Measurements from ENCODE around the gene NFILZ.
"Not testable (repeated sequence)": the region's sequence is repeated elsewhere in the genome, so short reads cannot be mapped to it uniquely, and the experiment has no call there.

NFILZ gene

GRCh38 chr19:8615813-8616596, 14.4 kb upstream of the NFILZ start:
- Histone ChIP-seq H3K4me3 (ENCODE audit: low read depth in 1 of 2, low read length in 2 of 2) (no peak overlapping the region), H3K36me3 (ENCODE audit: insufficient read depth, low read length) (no peaks in the 10 kb centered on the region), H2AFZ (ENCODE audit: low read depth, low read length) (no peak overlapping the region), H3K4me2 (ENCODE audit: insufficient read depth, low read length) (no peak overlapping the region), H3K27ac (ENCODE audit: low read length) (no peak overlapping the region), H4K20me1 (ENCODE audit: insufficient read depth, low read length) (no peaks in the 10 kb centered on the region), H3K9ac (ENCODE audit: low read depth, low read length) (no peak overlapping the region), H3K9me3 (ENCODE audit: insufficient read depth, low read length, severe bottlenecking) (no peaks in the 10 kb centered on the region), H3K27me3 (ENCODE audit: insufficient read depth, low read length, poor library complexity) (no peaks in the 10 kb centered on the region), H3K79me2 (ENCODE audit: insufficient read depth, low read length) (no peaks in the 10 kb centered on the region), H3K4me1 (ENCODE audit: insufficient read depth, low read length) (no peaks in the 10 kb centered on the region)
- ATAC-seq (ENCODE audit: insufficient read depth, low read depth) (no peak), DNase-seq (peak; percentile 63)
- TF ChIP-seq CTCF (IDR thresholded peaks at IDR 0.05; ENCODE audit: borderline replicate concordance, extremely low read depth, low read length, poor library complexity, severe bottlenecking) = peak; percentile 92
- TF ChIP-seq EZH2 (IDR thresholded peaks at IDR 0.05; ENCODE audit: borderline replicate concordance, low read depth, low read length, severe bottlenecking) = no peak

GRCh38 chr19:8616861-8617260, 13.6 kb upstream of the NFILZ start:
- Histone ChIP-seq H3K9me3 (ENCODE audit: insufficient read depth, low read length, severe bottlenecking) (no peaks in the 10 kb centered on the region), H2AFZ (ENCODE audit: low read depth, low read length) (no peak overlapping the region)
- TF ChIP-seq EZH2 (IDR thresholded peaks at IDR 0.05; ENCODE audit: borderline replicate concordance, low read depth, low read length, severe bottlenecking) (no peak), CTCF (IDR thresholded peaks at IDR 0.05; ENCODE audit: borderline replicate concordance, extremely low read depth, low read length, poor library complexity, severe bottlenecking) (no peak)

GRCh38 chr19:8617325-8617724, 13.1 kb upstream of the NFILZ start:
- not testable (repeated sequence) for H4K20me1 ChIP-seq (ENCODE audit: insufficient read depth, low read length); H3K4me1 ChIP-seq (ENCODE audit: insufficient read depth, low read length); H3K4me2 ChIP-seq (ENCODE audit: insufficient read depth, low read length); H3K36me3 ChIP-seq (ENCODE audit: insufficient read depth, low read length); H3K9ac ChIP-seq (ENCODE audit: low read depth, low read length); H3K4me3 ChIP-seq (ENCODE audit: low read depth in 1 of 2, low read length in 2 of 2); H3K79me2 ChIP-seq (ENCODE audit: insufficient read depth, low read length); DNase-seq; H3K27ac ChIP-seq (ENCODE audit: low read length); ATAC-seq (ENCODE audit: insufficient read depth, low read depth); H3K9me3 ChIP-seq (ENCODE audit: insufficient read depth, low read length, severe bottlenecking); H2AFZ ChIP-seq (ENCODE audit: low read depth, low read length); H3K27me3 ChIP-seq (ENCODE audit: insufficient read depth, low read length, poor library complexity)

More at GRCh38 chr19:8616861-8617260, 13.6 kb upstream of the NFILZ start:
- Histone ChIP-seq H3K4me1 (ENCODE audit: insufficient read depth, low read length) (no peaks in the 10 kb centered on the region), H3K79me2 (ENCODE audit: insufficient read depth, low read length) (no peaks in the 10 kb centered on the region), H3K4me2 (ENCODE audit: insufficient read depth, low read length) (no peak overlapping the region), H3K27ac (ENCODE audit: low read length) (no peak overlapping the region), H4K20me1 (ENCODE audit: insufficient read depth, low read length) (no peaks in the 10 kb centered on the region), H3K27me3 (ENCODE audit: insufficient read depth, low read length, poor library complexity) (no peaks in the 10 kb centered on the region), H3K9ac (ENCODE audit: low read depth, low read length) (no peak overlapping the region), H3K4me3 (ENCODE audit: low read depth in 1 of 2, low read length in 2 of 2) (no peak overlapping the region), H3K36me3 (ENCODE audit: insufficient read depth, low read length) (no peaks in the 10 kb centered on the region)
- ATAC-seq (ENCODE audit: insufficient read depth, low read depth) (no peak), DNase-seq (no peak)

GRCh38 chr19:8617984-8618383, 12.4 kb upstream of the NFILZ start:
- Histone ChIP-seq H2AFZ (ENCODE audit: low read depth, low read length) (no peak overlapping the region), H3K27me3 (ENCODE audit: insufficient read depth, low read length, poor library complexity) (no peaks in the 10 kb centered on the region), H3K9ac (ENCODE audit: low read depth, low read length) (no peak overlapping the region), H3K9me3 (ENCODE audit: insufficient read depth, low read length, severe bottlenecking) (no peaks in the 10 kb centered on the region), H3K27ac (ENCODE audit: low read length) (no peak overlapping the region), H3K36me3 (ENCODE audit: insufficient read depth, low read length) (no peaks in the 10 kb centered on the region), H4K20me1 (ENCODE audit: insufficient read depth, low read length) (no peaks in the 10 kb centered on the region), H3K4me1 (ENCODE audit: insufficient read depth, low read length) (no peaks in the 10 kb centered on the region), H3K79me2 (ENCODE audit: insufficient read depth, low read length) (no peaks in the 10 kb centered on the region), H3K4me2 (ENCODE audit: insufficient read depth, low read length) (no peak overlapping the region), H3K4me3 (ENCODE audit: low read depth in 1 of 2, low read length in 2 of 2) (no peak overlapping the region)
- ATAC-seq (ENCODE audit: insufficient read depth, low read depth) = no peak
- no peak for DNase-seq
- TF ChIP-seq CTCF (IDR thresholded peaks at IDR 0.05; ENCODE audit: borderline replicate concordance, extremely low read depth, low read length, poor library complexity, severe bottlenecking) (no peak), EZH2 (IDR thresholded peaks at IDR 0.05; ENCODE audit: borderline replicate concordance, low read depth, low read length, severe bottlenecking) (no peak)

Measured in DND-41 (cell line).